ENCODE measurements around the gene SYF2.

GRCh38 chr1:25195835-25196234 lies 36.5 kb downstream of the SYF2 start:
- TF ChIP-seq CTCF (conservative IDR thresholded peaks at IDR 0.05; ENCODE audit: low read depth in 2 of 2): no peak
- TF ChIP-seq EZH2 (IDR thresholded peaks at IDR 0.05; ENCODE audit: low read depth, unreplicated experiment): no peak
- TF ChIP-seq CREB1 (CRISPR knock-in tag; IDR thresholded peaks at IDR 0.05; ENCODE audit: low read depth): no peak
- TF ChIP-seq POLR2AphosphoS5 (IDR thresholded peaks at IDR 0.05; ENCODE audit: low read depth): no peak
- TF ChIP-seq REST (IDR thresholded peaks at IDR 0.05; ENCODE audit: unreplicated experiment): no peak
- no peak for TF ChIP-seq ZNF331 (CRISPR knock-in tag; IDR thresholded peaks at IDR 0.05; ENCODE audit: low read depth)
- no peak for TF ChIP-seq EZH2phosphoT487 (IDR thresholded peaks at IDR 0.05; ENCODE audit: unreplicated experiment)
- TF ChIP-seq ETS1 (IDR thresholded peaks at IDR 0.05): no peak
- no peak for TF ChIP-seq STAT1 (IDR thresholded peaks at IDR 0.05; ENCODE audit: unreplicated experiment)
- no peak for TF ChIP-seq JUNB (IDR thresholded peaks at IDR 0.05; ENCODE audit: unreplicated experiment)
- TF ChIP-seq ZNF114 (CRISPR knock-in tag; IDR thresholded peaks at IDR 0.05): no peak
